Measurements from ENCODE around the gene SORCS2. TPM values are rescaled to one million over a fixed set of nuclear protein-coding genes. Genes with fewer than 3 reads are reported as not detected.

SORCS2 gene
- polyA plus RNA-seq, 1 donor from 2014 or later = not detected

GRCh38 chr4:7335344-7336066 is 143.2 kb downstream of the SORCS2 start:
- Mint-ChIP-seq H3K36me3 (no peaks in the 10 kb centered on the region), H3K4me3 (no peak overlapping the region), H3K4me1 (peaks cover 0 to 1% (median 0%) of the 10 kb centered on the region in 3 donors), H3K9me3 (peaks cover 0 to 3% (median 1%) of the 10 kb centered on the region in 3 donors), H3K27me3 (peaks cover 3% of the 10 kb centered on the region), H3K27ac (no peak overlapping the region)

DNA sequence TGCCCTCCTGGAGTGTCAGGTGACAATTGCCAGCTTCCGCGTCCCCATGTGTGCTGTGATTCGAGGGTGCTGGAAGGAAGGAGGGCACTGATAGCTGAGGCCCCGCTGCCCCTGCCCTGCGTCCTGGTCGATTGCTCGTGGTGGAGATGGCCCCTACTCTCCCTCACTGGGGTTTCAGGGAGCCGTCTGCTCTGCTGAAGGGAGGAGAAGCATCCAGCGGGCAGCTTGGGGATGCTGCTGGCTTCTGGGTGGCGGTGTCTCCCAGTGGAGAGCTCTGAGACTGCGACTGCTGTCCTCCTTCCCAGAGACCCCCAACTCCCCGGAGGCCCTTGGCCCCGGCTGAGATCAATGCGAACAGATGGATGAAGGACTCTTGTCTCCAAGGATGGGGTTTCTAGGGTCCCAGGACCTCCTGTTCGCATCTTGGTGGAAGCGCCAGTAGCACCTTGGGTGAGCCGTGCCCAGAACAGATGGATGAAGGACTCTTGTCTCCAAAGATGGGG is 143.8 kb downstream of the SORCS2 start:
- Mint-ChIP-seq H3K4me1 (peaks cover 0 to 1% (median 0%) of the 10 kb centered on the region in 3 donors), H3K36me3 (no peaks in the 10 kb centered on the region), H3K9me3 (peaks cover 0 to 6% (median 1%) of the 10 kb centered on the region in 3 donors), H3K4me3 (no peak overlapping the region), H3K27ac (no peak overlapping the region), H3K27me3 (peaks cover 3% of the 10 kb centered on the region)

GRCh38 chr4:7336732-7337131 is 144.4 kb downstream of the SORCS2 start:
- H3K9me3 Mint-ChIP-seq = peaks cover 0 to 8% (median 1%) of the 10 kb centered on the region in 3 donors
- no peak overlapping the region for H3K27ac Mint-ChIP-seq
- peaks cover 3% of the 10 kb centered on the region for H3K27me3 Mint-ChIP-seq
- no peaks in the 10 kb centered on the region for H3K36me3 Mint-ChIP-seq
- no peak overlapping the region for H3K4me3 Mint-ChIP-seq
- peaks cover 0 to 1% (median 0%) of the 10 kb centered on the region in 3 donors for H3K4me1 Mint-ChIP-seq

DNA sequence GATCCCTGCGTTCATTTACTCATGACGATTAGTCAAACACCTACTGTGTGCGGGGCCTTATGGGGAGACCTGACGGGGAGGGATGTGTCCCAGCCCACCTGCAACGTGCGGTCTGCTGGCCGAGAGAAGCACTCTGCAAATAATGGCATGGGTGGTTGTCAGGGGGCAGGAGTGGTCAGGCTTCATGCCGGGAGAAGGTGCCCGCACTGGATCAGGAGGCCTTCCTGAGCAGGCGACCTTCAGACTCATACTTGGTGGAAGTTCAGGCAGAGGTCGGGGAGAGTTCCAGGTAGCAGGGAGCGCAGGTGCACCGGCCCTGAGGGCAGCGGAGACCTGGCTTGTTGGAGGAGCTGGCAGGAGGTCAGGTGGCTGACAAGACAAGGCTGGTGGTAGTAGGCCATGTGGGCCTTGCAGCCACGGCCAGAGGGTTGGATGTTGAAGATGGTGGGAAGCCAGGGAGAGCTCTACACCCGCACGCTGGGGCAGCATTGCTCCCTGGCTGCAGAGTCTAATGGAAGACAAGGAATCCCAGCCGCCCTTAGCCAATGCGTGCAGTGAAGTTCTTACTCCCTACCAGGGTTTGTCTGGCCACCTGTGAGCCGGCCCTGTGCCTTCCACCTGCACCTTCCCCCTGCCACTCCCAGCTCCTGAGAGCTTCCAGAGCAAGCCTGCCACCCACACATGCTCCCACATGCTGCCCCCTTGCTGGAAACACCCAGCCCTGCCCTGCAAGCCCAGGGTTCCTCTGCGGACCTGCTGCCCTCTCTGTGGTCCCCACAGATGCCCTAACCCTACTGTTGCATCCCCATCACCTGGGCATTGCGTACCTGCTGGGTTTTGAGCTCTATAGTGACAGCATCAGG is 145.1 kb downstream of the SORCS2 start:
- peaks cover 0 to 10% (median 3%) of the 10 kb centered on the region in 3 donors for H3K9me3 Mint-ChIP-seq
- H3K4me1 Mint-ChIP-seq = peaks cover 0 to 1% (median 0%) of the 10 kb centered on the region in 3 donors
- no peaks in the 10 kb centered on the region for H3K36me3 Mint-ChIP-seq
- H3K27ac Mint-ChIP-seq = no peak overlapping the region
- no peak overlapping the region for H3K4me3 Mint-ChIP-seq
- peaks cover 3% of the 10 kb centered on the region for H3K27me3 Mint-ChIP-seq

- Mint-ChIP-seq H3K4me3 (no peak overlapping the region), H3K36me3 (no peaks in the 10 kb centered on the region), H3K27ac (no peak overlapping the region), H3K27me3 (peaks cover 3% of the 10 kb centered on the region), H3K4me1 (peaks cover 0 to 1% (median 0%) of the 10 kb centered on the region in 3 donors), H3K9me3 (peaks cover 0 to 10% (median 3%) of the 10 kb centered on the region in 3 donors)
These were observed 145.7 kb downstream of the SORCS2 start for GRCh38 chr4:7338059-7338452.

DNA sequence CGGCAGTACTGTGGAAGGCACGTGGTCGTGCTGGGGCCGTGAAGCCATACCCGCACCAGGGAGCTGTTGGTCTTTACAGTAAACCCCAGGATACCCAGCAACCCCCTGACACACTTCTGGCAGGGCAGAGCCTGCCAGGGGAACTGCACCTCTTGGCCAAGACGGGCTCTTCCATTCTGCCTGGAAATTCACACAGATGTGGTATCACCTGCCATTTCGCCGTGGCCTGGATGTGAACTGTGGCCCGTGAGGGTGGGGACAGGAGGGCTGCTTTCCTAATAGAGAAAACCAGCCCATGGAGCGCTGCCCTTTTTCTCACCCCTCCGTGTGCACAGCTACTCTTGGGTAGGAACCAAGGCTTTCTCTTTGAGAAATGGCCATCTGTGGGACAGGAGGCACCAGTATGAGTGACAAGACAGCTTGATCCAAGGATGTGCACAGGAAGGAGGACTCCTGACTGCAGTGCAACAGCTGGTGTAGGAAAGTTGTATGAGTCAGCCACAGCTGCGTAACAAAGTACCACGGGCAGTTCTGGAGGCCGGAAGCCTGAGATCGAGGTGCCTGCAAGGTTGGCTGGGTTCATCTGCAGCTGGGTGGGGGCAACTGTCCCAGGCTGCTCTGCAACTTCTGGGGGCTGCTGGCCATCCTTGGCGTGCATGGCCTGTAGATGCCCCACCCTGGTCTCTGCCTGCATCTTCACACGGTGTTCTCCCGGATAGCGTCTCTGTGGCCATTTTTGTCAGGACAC is 146.7 kb downstream of the SORCS2 start:
- Mint-ChIP-seq H3K4me1 (peaks cover 0 to 1% (median 0%) of the 10 kb centered on the region in 3 donors), H3K9me3 (peaks cover 0 to 10% (median 3%) of the 10 kb centered on the region in 3 donors), H3K4me3 (no peak overlapping the region), H3K27me3 (peaks cover 3% of the 10 kb centered on the region), H3K36me3 (no peaks in the 10 kb centered on the region), H3K27ac (no peak overlapping the region)

GRCh38 chr4:7339751-7340552 is 147.6 kb downstream of the SORCS2 start:
- Mint-ChIP-seq H3K36me3 (no peaks in the 10 kb centered on the region), H3K9me3 (peaks cover 0 to 10% (median 3%) of the 10 kb centered on the region in 3 donors), H3K4me1 (peaks cover 0 to 1% (median 0%) of the 10 kb centered on the region in 3 donors), H3K4me3 (no peak overlapping the region), H3K27ac (peak overlapping the region in 1 of 3 donors; percentile 62), H3K27me3 (peaks cover 3% of the 10 kb centered on the region)

GRCh38 chr4:7340553-7341433 is 148.5 kb downstream of the SORCS2 start:
- Mint-ChIP-seq H3K27me3 (peaks cover 3% of the 10 kb centered on the region), H3K9me3 (peaks cover 2 to 11% (median 4%) of the 10 kb centered on the region in 3 donors), H3K27ac (no peak overlapping the region), H3K36me3 (no peaks in the 10 kb centered on the region), H3K4me3 (no peak overlapping the region), H3K4me1 (peaks cover 0 to 1% (median 0%) of the 10 kb centered on the region in 3 donors)

DNA sequence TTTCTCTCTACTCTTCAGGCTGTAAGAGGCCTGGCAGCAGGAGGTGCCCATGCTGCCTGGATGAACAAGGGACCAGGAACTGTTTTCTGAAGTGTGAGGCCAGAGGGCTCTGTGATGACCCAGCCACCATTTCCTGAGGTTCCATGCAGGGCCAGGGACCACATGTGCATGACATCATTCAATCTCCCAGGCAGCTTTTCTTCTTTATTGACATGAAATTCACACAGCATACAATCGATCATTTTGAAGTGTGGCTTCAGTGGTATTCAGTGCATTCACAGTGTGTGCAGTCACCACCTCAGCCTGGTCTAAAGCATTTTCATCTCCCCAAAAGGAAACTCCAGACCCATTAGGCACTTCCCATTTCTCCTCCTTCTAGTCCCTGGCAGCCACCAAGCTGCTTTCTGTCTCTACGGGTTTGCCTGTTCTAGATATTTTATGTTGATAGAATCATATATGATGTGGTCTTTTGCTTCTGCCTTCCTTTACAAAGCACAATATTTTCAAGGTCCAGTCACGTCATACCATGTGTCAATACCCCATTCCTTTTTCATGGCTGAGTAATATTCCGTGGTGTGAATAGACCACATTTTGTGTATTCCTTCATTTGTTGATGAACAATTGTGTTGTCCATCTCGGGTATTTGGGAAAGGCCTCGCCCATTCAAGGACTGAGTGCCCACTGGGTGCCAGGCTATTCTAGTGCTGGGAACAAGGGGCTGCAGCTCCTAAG is 149.3 kb downstream of the SORCS2 start:
- no peak overlapping the region for H3K27ac Mint-ChIP-seq
- no peak overlapping the region for H3K4me3 Mint-ChIP-seq
- no peaks in the 10 kb centered on the region for H3K36me3 Mint-ChIP-seq
- peaks cover 0 to 1% (median 0%) of the 10 kb centered on the region in 3 donors for H3K4me1 Mint-ChIP-seq
- H3K9me3 Mint-ChIP-seq = peaks cover 5 to 12% (median 7%) of the 10 kb centered on the region in 3 donors
- H3K27me3 Mint-ChIP-seq = peaks cover 3% of the 10 kb centered on the region

- no peaks in the 10 kb centered on the region for H3K36me3 Mint-ChIP-seq
- peaks cover 5 to 13% (median 11%) of the 10 kb centered on the region in 3 donors for H3K9me3 Mint-ChIP-seq
- H3K27me3 Mint-ChIP-seq = no peaks in the 10 kb centered on the region
- H3K27ac Mint-ChIP-seq = no peak overlapping the region
- H3K4me3 Mint-ChIP-seq = no peak overlapping the region
- no peaks in the 10 kb centered on the region for H3K4me1 Mint-ChIP-seq
These were observed 150.1 kb downstream of the SORCS2 start for GRCh38 chr4:7342223-7343080.

DNA sequence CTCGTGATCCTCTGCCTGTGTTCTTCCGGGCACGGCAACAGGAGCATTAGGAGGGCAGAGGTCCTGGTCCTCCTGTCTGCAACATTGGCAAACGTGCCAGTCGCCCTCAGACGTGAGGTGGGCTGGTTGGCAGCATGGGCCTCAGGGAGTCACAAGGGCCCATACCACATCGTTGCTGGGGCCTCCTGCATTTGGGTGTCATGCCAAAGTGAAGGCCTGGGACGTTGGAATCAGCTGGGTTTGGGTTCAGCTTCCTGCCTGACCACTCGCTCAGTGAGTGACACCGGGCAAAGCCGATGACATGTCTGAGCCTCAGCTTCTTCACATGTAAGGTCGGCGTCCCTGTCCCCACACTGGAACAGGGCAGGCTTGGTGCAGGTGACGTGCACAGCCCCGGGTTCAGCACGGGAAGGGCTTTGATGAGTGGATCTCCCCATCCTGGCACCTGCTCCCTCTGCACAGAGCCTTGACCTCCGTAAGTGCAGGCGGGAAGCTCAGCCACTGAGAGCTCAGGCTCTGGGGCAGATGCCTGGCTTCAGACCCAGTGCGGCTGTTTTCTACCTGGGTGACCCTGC is 150.8 kb downstream of the SORCS2 start:
- H3K4me1 Mint-ChIP-seq = no peaks in the 10 kb centered on the region
- no peaks in the 10 kb centered on the region for H3K27me3 Mint-ChIP-seq
- peaks cover 9 to 16% (median 10%) of the 10 kb centered on the region in 3 donors for H3K9me3 Mint-ChIP-seq
- no peak overlapping the region for H3K27ac Mint-ChIP-seq
- no peak overlapping the region for H3K4me3 Mint-ChIP-seq
- no peaks in the 10 kb centered on the region for H3K36me3 Mint-ChIP-seq

GRCh38 chr4:7343950-7344349 is 151.6 kb downstream of the SORCS2 start:
- Mint-ChIP-seq H3K4me3 (no peak overlapping the region), H3K4me1 (no peaks in the 10 kb centered on the region), H3K9me3 (peaks cover 7 to 16% (median 9%) of the 10 kb centered on the region in 3 donors), H3K36me3 (no peaks in the 10 kb centered on the region), H3K27ac (no peak overlapping the region), H3K27me3 (no peaks in the 10 kb centered on the region)
